Heart right ventricle (tissue), 16 donors: ENCODE data around the gene TKT. TPM values are rescaled to one million over a fixed set of nuclear protein-coding genes. Genes with fewer than 3 reads are reported as not detected.

Source experiments
- ATAC-seq, 8 donors: fragments of 200-7000 bp; cut with Tn5 transposase; one replicate each; pipeline ENCODE4 v1.9.1; 2020; ENCODE audit warnings: mild to moderate bottlenecking in 8 of 8, moderate library complexity in 8 of 8, moderate number of reproducible peaks in 1 of 8
- DNase-seq, 2 donors: peaks; one replicate each; pipeline ENCODE4 v3.0.0-alpha.2; 2020
- H3K27ac ChIP-seq, 10 donors: fragments of 200-600 bp; sonication (generic) in 2 of 10; one replicate each; pipeline versions ENCODE4 v1.5.0 to v1.8.0; 2020 to 2022; ENCODE audit warnings: mild to moderate bottlenecking in 3 of 10
- H3K27me3 ChIP-seq, 7 donors: fragments of 200-600 bp; one replicate each; pipeline ENCODE4 v1.8.0; 2021 to 2022; ENCODE audit warnings: mild to moderate bottlenecking in 2 of 7
- H3K36me3 ChIP-seq, 9 donors: fragments of 200-600 bp; sonication (generic) in 1 of 9; one replicate each; pipeline versions ENCODE4 v1.5.0 to v1.8.0; 2020 to 2022; ENCODE audit warnings: mild to moderate bottlenecking in 2 of 9
- H3K4me1 ChIP-seq, 9 donors: fragments of 200-600 bp; sonication (generic) in 1 of 9; one replicate each; pipeline versions ENCODE4 v1.5.0 to v1.8.0; 2020 to 2022; ENCODE audit warnings: mild to moderate bottlenecking in 4 of 9
- H3K4me3 ChIP-seq, 10 donors: fragments of 200-600 bp; sonication (generic) in 2 of 10; one replicate each; pipeline versions ENCODE4 v1.5.0 to v1.8.0; 2020 to 2022; ENCODE audit warnings: mild to moderate bottlenecking in 7 of 10, moderate library complexity in 2 of 10
- H3K9me3 ChIP-seq, 11 donors: fragments of 200-600 bp in 10 of 11; sonication (generic) in 2 of 11; one replicate each; pipeline versions ENCODE4 v1.5.0 to v1.8.0; 2013 to 2022; ENCODE audit warnings: mild to moderate bottlenecking in 2 of 11, control low read depth in 1 of 11, moderate library complexity in 1 of 11
- WGBS, 2 donors: extraction: QIAGEN DNeasy Blood & Tissue Kit; methylation state at CpG; one replicate each; pipeline ENCODE4 v1.1.7; 2013; ENCODE audit warnings: inconsistent platforms in 1 of 2; 5-methylcytosine and 5-hydroxymethylcytosine counted together
- intact Hi-C, 10 donors: fragments of 100-400 bp; cut with DNase I; formaldehyde crosslinking; loops; one replicate each; pipeline versions ENCODE4 v1.11.1 to v1.14.2; 2022
- polyA plus RNA-seq, 2 donors: library from polyadenylated mRNA; stranded (reverse); fragments of 200-250 nt; gene quantifications; one replicate each; pipeline ENCODE4 v1.2.3, GENCODE V29; 2013
- total RNA-seq, 10 donors: library from RNA; stranded (reverse); fragmentation: NEBNext Ultra II Directional in 3 of 10; extraction: Animal tissue kit (Norgen Biotek cat#: 25700) in 3 of 10; gene quantifications; one replicate each; pipeline versions ENCODE4 v1.2.1 to v1.2.4, GENCODE V29; 2021 to 2023
- TF ChIP-seq, protein P1 (sequence below), 9 donors: fragments of 200-600 bp; sonication (generic) in 2 of 9; IDR thresholded peaks; one replicate each; pipeline versions ENCODE4 v1.5.0 to v1.8.0; 2021 to 2022; ENCODE audit warnings: antibody characterized with exemption in 9 of 9, mild to moderate bottlenecking in 5 of 9, moderate library complexity in 1 of 9
- donor health status: Arrhythmogenic right ventricular cardiomyopathy.
- donor health status: ischemic (EF 13 %, LVEDD 7.1; RV severe dilation, severe dysfunction).
- donor health status: healthy with polysubstance abuse.
- donor health status: DM: no; HTN: yes; CAD: no.
- donor health status: DM: no; HTN: no; CAD: no.
- donor health status: ischemic (EF 25% LVEDD 6.9; RV normal size, moderate dysfunction).
- donor health status: ischemic (EF 25% LVEDD 5.7; RV mildly dilated, moderate dysfunction).
- donor health status: healthy.
- donor health status: DM: yes; HTN: yes; CAD: no.
- donor health status: Ischemic cardiomyopathy.
- donor health status: ischemic (EF 35%, LVEDD 5.7; RV mildly dilated, moderate dysfunction).
- donor health status: nonischemic (EF 11% LVEDD 7.7; RV severe dilation, severe dysfunction).
- donor health status: DM: yes; HTN: yes; CAD: no.
- donor health status: PGD.
- donor health status: ischemic (EF 29% LVEDD 5.4; RV normal size, mild dysfunction).
- donor health status: nonischemic (EF 23%, LVEDD 6.1; RV moderate dilation, normal function).

TKT gene
- total and polyA plus RNA-seq, 12 donors = 16.5 to 91.4 (median 31.2) TPM

DNA sequence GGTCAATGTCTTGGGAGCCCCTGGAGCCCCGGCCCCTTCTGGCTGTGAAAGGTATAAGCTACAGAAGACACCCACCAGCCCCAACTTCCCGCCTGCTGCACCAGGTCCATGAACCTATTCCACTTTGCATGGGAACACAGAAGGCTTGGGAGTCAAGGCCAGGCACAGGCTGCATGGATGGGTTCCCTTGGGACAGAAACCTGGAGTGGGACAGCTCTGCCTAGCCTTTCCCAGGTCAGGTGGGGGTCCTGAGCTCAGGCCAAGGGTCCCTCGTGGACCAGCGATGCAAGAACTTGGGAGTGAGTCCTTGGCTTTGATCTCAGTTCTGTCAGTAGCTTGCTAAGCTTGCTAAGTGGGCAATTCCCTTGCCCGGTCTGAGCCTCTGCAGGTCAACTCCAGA is 25.0 kb downstream of the TKT start:
- H3K36me3 ChIP-seq = peaks cover 10 to 100% (median 84%) of the 10 kb centered on the region in 9 donors
- no peak overlapping the region for H3K27ac ChIP-seq
- H3K4me3 ChIP-seq = no peak overlapping the region
- TF ChIP-seq, protein P1, sequence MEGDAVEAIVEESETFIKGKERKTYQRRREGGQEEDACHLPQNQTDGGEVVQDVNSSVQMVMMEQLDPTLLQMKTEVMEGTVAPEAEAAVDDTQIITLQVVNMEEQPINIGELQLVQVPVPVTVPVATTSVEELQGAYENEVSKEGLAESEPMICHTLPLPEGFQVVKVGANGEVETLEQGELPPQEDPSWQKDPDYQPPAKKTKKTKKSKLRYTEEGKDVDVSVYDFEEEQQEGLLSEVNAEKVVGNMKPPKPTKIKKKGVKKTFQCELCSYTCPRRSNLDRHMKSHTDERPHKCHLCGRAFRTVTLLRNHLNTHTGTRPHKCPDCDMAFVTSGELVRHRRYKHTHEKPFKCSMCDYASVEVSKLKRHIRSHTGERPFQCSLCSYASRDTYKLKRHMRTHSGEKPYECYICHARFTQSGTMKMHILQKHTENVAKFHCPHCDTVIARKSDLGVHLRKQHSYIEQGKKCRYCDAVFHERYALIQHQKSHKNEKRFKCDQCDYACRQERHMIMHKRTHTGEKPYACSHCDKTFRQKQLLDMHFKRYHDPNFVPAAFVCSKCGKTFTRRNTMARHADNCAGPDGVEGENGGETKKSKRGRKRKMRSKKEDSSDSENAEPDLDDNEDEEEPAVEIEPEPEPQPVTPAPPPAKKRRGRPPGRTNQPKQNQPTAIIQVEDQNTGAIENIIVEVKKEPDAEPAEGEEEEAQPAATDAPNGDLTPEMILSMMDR (IDR thresholded peaks at IDR 0.05) = no peak
- DNase-seq (no peak), ATAC-seq (no peak)
- no peaks in the 10 kb centered on the region for H3K27me3 ChIP-seq
- intact Hi-C loops = no loop called here
- peaks cover 0 to 20% (median 1%) of the 10 kb centered on the region in 9 donors for H3K4me1 ChIP-seq
- no peaks in the 10 kb centered on the region for H3K9me3 ChIP-seq
- WGBS, 2 donors = 96 to 98% methylated on average over 5 of the region's 5 CpGs

DNA sequence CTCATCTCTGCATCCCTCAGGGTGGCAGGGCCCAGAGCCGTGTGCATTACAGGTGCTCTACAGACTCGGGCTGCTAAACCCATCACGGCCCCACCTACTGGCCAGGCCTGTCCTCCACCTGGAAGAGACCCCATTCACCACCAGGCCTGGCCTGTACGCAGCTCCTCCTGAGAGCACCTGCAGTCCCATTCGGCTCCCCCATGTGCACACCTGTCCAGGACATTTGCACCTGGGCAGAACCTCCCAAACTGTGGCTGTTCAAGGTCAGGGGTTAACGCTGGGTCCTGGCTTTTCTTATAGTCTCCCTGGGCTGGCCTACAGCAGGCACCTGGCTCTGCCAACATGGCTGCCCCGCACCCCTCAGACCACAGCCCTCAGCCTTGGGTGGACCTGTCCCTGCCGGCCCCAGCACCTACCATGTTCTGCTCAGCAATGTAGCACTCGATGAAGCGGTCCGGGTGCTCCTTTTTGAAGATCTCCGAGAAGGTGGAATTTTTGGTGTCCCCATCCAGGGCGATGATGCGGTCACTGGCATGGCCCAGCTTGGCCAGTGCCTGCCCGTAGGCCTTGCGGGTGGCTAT is 25.7 kb downstream of the TKT start:
- Histone ChIP-seq H3K4me1 (peaks cover 0 to 14% (median 0%) of the 10 kb centered on the region in 9 donors), H3K36me3 (peaks cover 10 to 100% (median 87%) of the 10 kb centered on the region in 9 donors)
- intact Hi-C loops = no loop called here

DNA sequence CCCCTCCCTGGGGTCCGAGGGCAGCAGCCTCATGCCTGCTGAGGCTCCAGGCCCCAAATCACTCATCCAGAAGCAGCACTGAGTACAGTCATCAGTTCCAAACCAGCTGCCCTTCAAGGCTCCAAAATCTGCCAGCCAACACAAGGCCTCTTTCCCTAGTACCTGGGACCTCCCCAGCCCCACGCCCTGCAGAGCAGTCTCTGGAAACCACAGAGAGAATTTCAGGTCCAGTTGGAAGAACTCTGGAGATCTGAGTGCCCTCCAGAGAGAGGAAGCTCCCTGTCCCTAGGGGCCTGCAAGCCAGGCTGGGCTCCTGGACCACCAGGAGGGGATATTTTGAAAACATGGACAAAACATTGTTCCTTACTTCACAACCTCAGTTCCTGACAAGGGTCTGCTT is 26.2 kb downstream of the TKT start:
- no peak overlapping the region for H3K27ac ChIP-seq
- H3K4me1 ChIP-seq = peaks cover 0 to 14% (median 0%) of the 10 kb centered on the region in 9 donors
- H3K9me3 ChIP-seq = no peaks in the 10 kb centered on the region
- intact Hi-C loops = loop anchor here in 2 of 10 donors (10.0 kb wide), 2 partner anchors 475 to 485 kb away; no protein-coding TSS in a partner anchor
- H3K4me3 ChIP-seq = no peak overlapping the region
- WGBS, 2 donors = 95 to 100% methylated on average over 2 of the region's 2 CpGs
- TF ChIP-seq, protein P1 (IDR thresholded peaks at IDR 0.05) = no peak
- H3K27me3 ChIP-seq = no peaks in the 10 kb centered on the region
- peaks cover 10 to 100% (median 84%) of the 10 kb centered on the region in 9 donors for H3K36me3 ChIP-seq
- ATAC-seq = no peak
- no peak for DNase-seq

More for the DNA sequence above, 25.7 kb downstream of the TKT start:
- Histone ChIP-seq H3K4me3 (no peak overlapping the region), H3K27me3 (no peaks in the 10 kb centered on the region), H3K9me3 (no peaks in the 10 kb centered on the region), H3K27ac (no peak overlapping the region)
- 87 to 89% methylated on average over 16 of the region's 16 CpGs for WGBS, 2 donors
- TF ChIP-seq, protein P1 (IDR thresholded peaks at IDR 0.05) = no peak
- no peak for DNase-seq
- ATAC-seq = no peak

DNA sequence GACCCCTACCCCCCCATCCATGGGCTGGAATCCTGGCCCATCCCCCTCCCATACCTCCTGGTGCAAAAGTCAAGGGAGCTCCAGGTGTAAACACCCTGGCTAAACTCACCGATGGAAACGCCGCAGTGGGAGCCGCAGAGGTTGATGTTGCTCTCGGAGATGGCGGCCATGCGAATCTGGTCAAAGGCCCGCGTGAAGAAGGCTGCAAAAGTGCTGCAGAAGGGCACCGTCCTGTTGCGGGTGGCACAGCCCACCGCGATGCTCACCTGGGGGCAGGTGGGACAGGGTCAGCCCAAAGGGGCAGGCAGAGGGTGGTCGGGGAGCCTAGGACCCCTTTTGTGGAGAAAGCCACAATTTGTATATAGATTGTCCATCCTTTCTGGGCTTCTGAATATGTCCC is 26.7 kb downstream of the TKT start:
- whole genome bisulfite sequencing, 2 donors = 97 to 98% methylated on average over 14 of the region's 14 CpGs
- TF ChIP-seq, protein P1 (IDR thresholded peaks at IDR 0.05) = no peak
- Histone ChIP-seq H3K4me1 (peaks cover 0 to 13% (median 0%) of the 10 kb centered on the region in 9 donors), H3K27me3 (no peaks in the 10 kb centered on the region), H3K36me3 (peaks cover 10 to 100% (median 80%) of the 10 kb centered on the region in 9 donors), H3K4me3 (no peak overlapping the region), H3K27ac (no peak overlapping the region), H3K9me3 (no peaks in the 10 kb centered on the region)
- no peak for DNase-seq
- intact Hi-C loops = loop anchor here in 2 of 10 donors (10.0 kb wide), 2 partner anchors 476 to 486 kb away; no protein-coding TSS in a partner anchor
- no peak for ATAC-seq
